Activated effector memory CD4-positive, alpha-beta T cell treated with Interleukin-2 at 50 U/mL for 16 hours (primary cell): Measurements from ENCODE around the gene FAM3C.
"Not testable (repeated sequence)": the region's sequence is repeated elsewhere in the genome, so short reads cannot be mapped to it uniquely, and the experiment has no call there.

Source experiments
- DNase-seq: peaks from one replicate; pipeline ENCODE4 v3.0.0-alpha.2; 2020

Gene FAM3C

GRCh38 chr7:121395961-121396757, at the start of gene FAM3C:
TSS of gene FAM3C (minus strand) at chr7:121396308. CDS start at chr7:121382969, 13,339 bp downstream.
- peak; percentile 69 for DNase-seq

GRCh38 chr7:121442845-121443244, 46.7 kb upstream of the FAM3C start:
- peak; percentile 12 for DNase-seq

- no peak for DNase-seq
These were observed 44.9 kb upstream of the FAM3C start for GRCh38 chr7:121440857-121441503.

- DNase-seq: peak; percentile 78
These were observed 42.2 kb upstream of the FAM3C start for GRCh38 chr7:121438043-121438955.

- no peak for DNase-seq
These were observed 41.4 kb upstream of the FAM3C start for GRCh38 chr7:121437470-121437869.

GRCh38 chr7:121436688-121437087, 40.6 kb upstream of the FAM3C start:
- DNase-seq: no peak

GRCh38 chr7:121436136-121436535, 40.0 kb upstream of the FAM3C start:
- DNase-seq: no peak

- no peak for DNase-seq
These were observed 37.7 kb upstream of the FAM3C start for GRCh38 chr7:121433775-121434174.

- DNase-seq: not testable (repeated sequence)
These were observed 36.4 kb upstream of the FAM3C start for GRCh38 chr7:121432486-121432885.

GRCh38 chr7:121431996-121432395, 35.9 kb upstream of the FAM3C start:
- no peak for DNase-seq

- DNase-seq: no peak
These were observed 35.4 kb upstream of the FAM3C start for GRCh38 chr7:121431389-121431995.

GRCh38 chr7:121430558-121430957, 34.5 kb upstream of the FAM3C start:
- no peak for DNase-seq

GRCh38 chr7:121429798-121430197, 33.7 kb upstream of the FAM3C start:
- no peak for DNase-seq

- DNase-seq: no peak
These were observed 32.9 kb upstream of the FAM3C start for GRCh38 chr7:121428855-121429489.

GRCh38 chr7:121421743-121422142, 25.6 kb upstream of the FAM3C start:
- DNase-seq: not testable (repeated sequence)

GRCh38 chr7:121420976-121421375, 24.9 kb upstream of the FAM3C start:
- no peak for DNase-seq

GRCh38 chr7:121419201-121420148, 23.4 kb upstream of the FAM3C start:
- no peak for DNase-seq

- no peak for DNase-seq
These were observed 20.4 kb upstream of the FAM3C start for GRCh38 chr7:121416533-121416932.

GRCh38 chr7:121414436-121414835, 18.3 kb upstream of the FAM3C start:
- DNase-seq: no peak

- no peak for DNase-seq
These were observed 15.5 kb upstream of the FAM3C start for GRCh38 chr7:121411597-121411979.
